ENCODE data around the gene DHCR7. TPM values are rescaled to one million over a fixed set of nuclear protein-coding genes. Genes with fewer than 3 reads are reported as not detected.

DHCR7 gene
- polyA plus RNA-seq, 1 of the 3 experiments (the other 2 are of a cell fraction) = 21.4 TPM

GRCh38 chr11:71442123-71442522 lies 6.1 kb downstream of the DHCR7 start:
- peaks cover 7 to 44% of the 10 kb centered on the region in 2 experiments for H3K36me3 ChIP-seq (replicated peaks in 1 of 2; ENCODE audit: control insufficient read depth in 1 of 2, insufficient read depth in 2 of 2, low read length in 1 of 2)
- CTCF ChIA-PET = no interaction called here
- H3K9ac ChIP-seq = no peak overlapping the region
- no peaks in the 10 kb centered on the region for H3K4me1 ChIP-seq (ENCODE audit: control insufficient read depth in 1 of 2, insufficient read depth in 2 of 2, low read depth in 1 of 2, low read length in 1 of 2)
- H3K4me2 ChIP-seq = no peak overlapping the region
- no peak overlapping the region for H3K4me3 ChIP-seq (ENCODE audit: low read depth in 2 of 2, low read length in 1 of 2)
- H3K27ac ChIP-seq (ENCODE audit: low read depth in 2 of 2, low read length in 1 of 2) = no peak overlapping the region
- TF ChIP-seq GATA2 (CRISPR knock-in tag; IDR thresholded peaks at IDR 0.05) = no peak
- no peak for TF ChIP-seq RXRA (IDR thresholded peaks at IDR 0.05; ENCODE audit: borderline replicate concordance, low read depth)
- TF ChIP-seq, protein P1, sequence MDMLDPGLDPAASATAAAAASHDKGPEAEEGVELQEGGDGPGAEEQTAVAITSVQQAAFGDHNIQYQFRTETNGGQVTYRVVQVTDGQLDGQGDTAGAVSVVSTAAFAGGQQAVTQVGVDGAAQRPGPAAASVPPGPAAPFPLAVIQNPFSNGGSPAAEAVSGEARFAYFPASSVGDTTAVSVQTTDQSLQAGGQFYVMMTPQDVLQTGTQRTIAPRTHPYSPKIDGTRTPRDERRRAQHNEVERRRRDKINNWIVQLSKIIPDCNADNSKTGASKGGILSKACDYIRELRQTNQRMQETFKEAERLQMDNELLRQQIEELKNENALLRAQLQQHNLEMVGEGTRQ (IDR thresholded peaks at IDR 0.05; ENCODE audit: borderline replicate concordance, low read depth, low read length) = no peak
- TF ChIP-seq POLR2AphosphoS5 (IDR thresholded peaks at IDR 0.05; ENCODE audit: low read depth, low read length) = no peak
- TF ChIP-seq ELF1 (IDR thresholded peaks at IDR 0.05) = no peak
- no peak for TF ChIP-seq RAD21 (IDR thresholded peaks at IDR 0.05; ENCODE audit: low read length)
- no peak for TF ChIP-seq IRF3 (IDR thresholded peaks at IDR 0.05; ENCODE audit: low read depth, low read length)
- no peaks in the 10 kb centered on the region for H4K20me1 ChIP-seq (ENCODE audit: insufficient read depth)
- H3K79me2 ChIP-seq (ENCODE audit: insufficient read depth) = no peaks in the 10 kb centered on the region
- H3K9me2 ChIP-seq = no peaks in the 10 kb centered on the region
- H3F3A ChIP-seq (replicated peaks; ENCODE audit: insufficient read depth) = no peaks in the 10 kb centered on the region
- no peak for DNase-seq
- WGBS (ENCODE audit: low lambda C conversion rate) = 88% methylated on average over 8 of the region's 8 CpGs
- H2AFZ ChIP-seq (ENCODE audit: low read depth) = no peak overlapping the region
- H3K9me3 ChIP-seq = peaks cover 8% of the 10 kb centered on the region; the same call in 1 of the 2 replicates
- H3K27me3 ChIP-seq (ENCODE audit: insufficient read depth) = no peaks in the 10 kb centered on the region
- POLR2A ChIA-PET = no interaction called here

DNA sequence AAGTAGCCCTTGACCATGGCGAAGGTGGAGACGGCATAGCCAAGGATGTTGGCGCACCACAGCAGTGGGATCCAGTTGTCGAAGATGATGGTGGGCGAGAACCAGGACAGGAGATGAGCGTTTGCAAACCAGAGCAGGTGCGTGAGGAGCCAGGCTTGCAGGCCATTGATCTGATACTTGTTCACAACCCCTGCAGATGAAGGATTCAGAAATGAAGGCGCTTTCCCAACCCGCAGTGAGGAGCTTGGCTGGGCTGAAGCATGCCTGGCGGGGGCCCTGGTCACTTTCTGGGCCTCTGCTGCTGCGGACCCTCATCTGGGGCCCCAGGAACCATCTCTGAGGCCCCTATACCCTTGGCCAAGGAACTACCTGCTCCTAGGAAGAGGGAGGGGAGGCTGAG lies 6.9 kb downstream of the DHCR7 start:
- Histone ChIP-seq H3K4me2 (no peak overlapping the region), H3K9ac (no peak overlapping the region), H3K27ac (ENCODE audit: low read depth in 2 of 2, low read length in 1 of 2) (no peak overlapping the region), H3K9me3 (peaks cover under 1% of the 10 kb centered on the region; the same call in 1 of the 2 replicates), H3K9me2 (no peaks in the 10 kb centered on the region), H3K27me3 (ENCODE audit: insufficient read depth) (no peaks in the 10 kb centered on the region), H3K79me2 (ENCODE audit: insufficient read depth) (no peaks in the 10 kb centered on the region), H3K4me3 (ENCODE audit: low read depth in 2 of 2, low read length in 1 of 2) (no peak overlapping the region), H3K4me1 (ENCODE audit: control insufficient read depth in 1 of 2, insufficient read depth in 2 of 2, low read depth in 1 of 2, low read length in 1 of 2) (no peaks in the 10 kb centered on the region), H4K20me1 (ENCODE audit: insufficient read depth) (no peaks in the 10 kb centered on the region), H3K36me3 (replicated peaks in 1 of 2; ENCODE audit: control insufficient read depth in 1 of 2, insufficient read depth in 2 of 2, low read length in 1 of 2) (peaks cover 3 to 41% of the 10 kb centered on the region in 2 experiments), H3F3A (replicated peaks; ENCODE audit: insufficient read depth) (no peaks in the 10 kb centered on the region), H2AFZ (ENCODE audit: low read depth) (no peak overlapping the region)
- TF ChIP-seq RAD21 (IDR thresholded peaks at IDR 0.05; ENCODE audit: low read length) (no peak), TEAD4 (IDR thresholded peaks at IDR 0.05; ENCODE audit: borderline replicate concordance, insufficient read depth) (no peak), SIN3A (IDR thresholded peaks at IDR 0.05; ENCODE audit: borderline replicate concordance, low read depth, low read length) (no peak), SMC3 (IDR thresholded peaks at IDR 0.05; ENCODE audit: low read depth, low read length) (no peak)
- WGBS (ENCODE audit: low lambda C conversion rate) = 95% methylated on average over 9 of the region's 11 CpGs
- CTCF ChIA-PET = no interaction called here
- DNase-seq = no peak
- POLR2A ChIA-PET = no interaction called here
